Measurements from ENCODE around the gene NUDT1.
A peak's percentile ranks its signal among the peaks of the same experiment; 100 is the strongest.

The NUDT1 gene

DNA sequence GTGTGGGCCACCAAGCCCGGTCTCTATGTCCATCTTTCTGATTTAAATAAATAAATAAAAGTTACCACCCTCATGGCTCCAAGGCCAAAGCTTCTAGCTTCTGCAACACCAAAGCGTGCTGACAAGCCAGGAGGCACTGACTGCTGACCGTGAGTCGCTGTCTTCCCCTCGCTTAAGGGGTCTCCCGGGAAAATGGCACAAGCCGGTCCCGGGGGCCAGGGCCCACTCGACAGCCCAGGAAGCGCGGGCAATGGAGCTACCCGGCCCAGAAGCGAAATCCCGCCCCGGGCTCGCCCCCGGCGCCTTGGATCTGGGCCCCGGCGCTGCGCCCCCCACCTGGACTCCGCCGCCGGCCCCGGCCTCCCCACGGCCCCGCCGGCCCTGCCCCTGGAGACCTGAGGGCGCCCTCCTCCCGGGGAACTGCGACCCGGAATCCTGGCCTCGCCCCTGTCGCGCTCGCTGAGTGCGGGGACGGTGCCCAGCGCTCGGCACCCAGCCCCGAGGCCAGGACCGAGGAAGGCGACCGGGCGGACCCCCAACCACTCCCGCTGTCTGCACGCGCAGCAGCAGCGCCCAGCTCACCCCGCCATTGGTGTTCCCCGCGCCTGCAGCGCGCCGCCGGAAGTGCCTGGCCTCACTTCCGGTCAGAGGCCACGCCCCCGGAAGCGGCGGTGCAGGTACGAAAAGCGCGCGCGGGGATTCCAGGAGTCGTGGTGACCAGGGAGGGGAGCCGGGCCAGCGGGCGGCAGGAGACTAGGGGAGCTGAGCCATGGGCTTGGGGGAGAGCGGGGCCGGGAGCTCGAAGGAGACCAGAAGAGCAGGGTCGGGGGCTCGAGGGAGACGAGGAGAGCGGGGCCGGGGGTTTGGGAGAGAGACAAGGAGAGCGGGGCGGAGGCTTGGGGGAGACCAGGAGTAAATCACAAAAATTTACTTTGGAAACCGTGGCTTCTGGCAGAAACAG lies at the start of gene NUDT1, which contains the start of gene MRM2:
TSS of gene NUDT1 (plus strand) at position 647 of the 961 bp plus-strand sequence. CDS start 2,349 bp downstream, outside the sequence.
TSS of gene MRM2 (minus strand) at position 626 of the 961 bp plus-strand sequence. CDS start at position 590, 36 bp downstream.
- peak; percentile 78 for DNase-seq

DNA sequence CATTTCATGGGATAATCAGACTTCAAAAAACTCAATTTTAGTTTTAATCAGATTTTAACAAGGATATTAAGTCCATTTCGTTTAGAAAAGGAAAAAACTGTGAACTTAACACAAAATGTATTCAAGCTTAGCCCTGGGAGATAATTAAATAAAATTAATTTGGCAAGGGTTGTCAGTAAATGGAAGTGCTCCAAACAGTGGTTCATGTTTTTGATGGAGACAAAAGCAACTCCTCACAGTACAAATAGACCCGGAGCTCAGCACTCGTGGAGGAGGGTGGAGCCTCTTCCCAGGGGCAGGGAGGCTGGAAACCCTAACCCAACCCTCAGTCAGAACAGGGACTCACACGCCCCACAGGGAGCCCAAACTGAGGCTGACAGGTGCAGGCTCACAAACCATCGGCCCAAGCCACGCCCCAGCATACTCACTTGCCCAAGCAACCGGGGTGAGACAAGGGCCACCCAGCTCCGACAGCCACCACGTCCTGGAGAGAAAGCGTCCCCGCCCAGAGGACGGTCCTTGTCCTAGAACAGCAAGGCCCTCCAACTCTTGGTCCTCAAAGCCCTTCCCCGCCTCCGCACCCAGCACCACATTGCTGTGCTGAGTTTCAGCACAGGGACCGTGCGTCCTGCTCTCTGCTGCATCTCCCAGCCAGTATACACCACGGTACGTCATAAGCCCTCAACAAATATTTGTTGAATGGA lies 49.0 kb upstream of the NUDT1 start:
- DNase-seq, result no peak

DNA sequence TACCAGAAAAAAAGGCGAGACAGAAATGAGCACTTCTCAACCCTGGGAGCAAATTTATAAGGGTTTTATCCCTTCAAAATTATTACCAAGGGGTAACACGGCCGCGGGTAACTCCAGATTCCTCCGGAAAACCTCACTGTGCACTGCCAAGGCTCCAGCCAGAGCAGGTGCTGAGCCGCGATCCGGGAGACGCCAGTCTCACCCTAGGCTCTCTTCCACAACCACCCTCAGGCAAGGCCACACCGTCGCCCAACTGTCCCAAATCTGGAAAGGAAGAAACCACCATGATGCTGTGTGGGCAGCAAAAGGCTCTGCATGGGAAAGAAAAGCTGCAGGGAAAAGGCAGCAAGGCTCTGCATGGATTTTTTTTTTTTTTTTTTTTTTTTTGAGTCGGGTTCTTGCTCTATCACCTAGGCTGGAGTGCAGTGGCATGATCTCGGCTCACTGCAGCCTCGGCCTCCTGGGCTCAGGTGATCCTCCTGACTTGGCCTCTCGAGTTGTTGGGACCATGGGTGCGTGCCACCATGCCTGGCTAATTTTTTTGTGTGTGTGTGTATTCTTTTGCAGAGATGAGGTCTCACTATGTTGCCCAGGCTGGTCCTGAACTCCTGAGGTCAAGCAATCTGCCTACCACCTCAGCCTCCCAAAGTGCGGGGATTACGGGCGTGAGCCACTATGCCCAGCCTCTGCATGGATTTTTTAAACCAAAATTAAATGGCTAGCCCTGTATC lies 48.3 kb upstream of the NUDT1 start:
- no peak for DNase-seq

DNA sequence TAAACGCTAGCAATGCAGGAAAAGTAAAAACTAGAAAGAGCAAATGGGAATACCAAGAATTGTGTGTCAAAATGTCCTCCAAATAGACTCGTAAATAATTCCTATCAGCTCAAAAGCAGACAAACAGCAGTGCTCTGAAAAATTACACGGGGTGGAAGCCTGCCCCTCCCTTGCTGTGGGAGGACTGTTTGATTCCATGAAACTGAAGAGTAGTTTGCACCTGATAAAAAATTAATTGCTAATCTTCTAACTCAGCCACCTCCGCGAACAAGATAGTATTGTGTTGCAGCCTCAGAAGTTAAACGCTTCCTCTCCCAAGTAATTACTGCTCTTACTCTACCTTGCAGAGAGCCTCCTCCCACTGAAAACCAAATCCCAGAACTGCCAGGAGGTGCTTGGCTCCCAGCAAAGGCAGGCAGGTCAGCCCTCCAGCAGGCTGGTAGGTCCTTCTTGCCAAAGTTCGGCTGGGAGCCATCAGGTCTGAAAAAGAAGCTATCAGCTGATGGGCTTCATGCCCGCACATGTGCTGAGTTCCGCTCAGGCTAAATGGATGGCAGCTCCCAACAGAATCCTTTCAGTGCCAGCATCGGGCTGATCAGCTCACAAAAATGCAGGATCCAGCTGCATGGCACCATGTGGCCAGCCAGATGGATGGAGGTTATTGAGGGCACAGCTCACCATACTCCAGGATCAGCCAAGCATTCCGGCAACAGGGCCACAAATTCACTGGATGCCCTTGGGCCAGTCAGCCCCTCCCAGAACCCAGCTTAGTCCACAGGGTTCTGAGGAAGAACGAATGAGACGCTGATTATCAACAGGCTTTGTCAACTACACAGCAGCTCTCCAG lies 46.4 kb upstream of the NUDT1 start:
- no peak for DNase-seq

DNA sequence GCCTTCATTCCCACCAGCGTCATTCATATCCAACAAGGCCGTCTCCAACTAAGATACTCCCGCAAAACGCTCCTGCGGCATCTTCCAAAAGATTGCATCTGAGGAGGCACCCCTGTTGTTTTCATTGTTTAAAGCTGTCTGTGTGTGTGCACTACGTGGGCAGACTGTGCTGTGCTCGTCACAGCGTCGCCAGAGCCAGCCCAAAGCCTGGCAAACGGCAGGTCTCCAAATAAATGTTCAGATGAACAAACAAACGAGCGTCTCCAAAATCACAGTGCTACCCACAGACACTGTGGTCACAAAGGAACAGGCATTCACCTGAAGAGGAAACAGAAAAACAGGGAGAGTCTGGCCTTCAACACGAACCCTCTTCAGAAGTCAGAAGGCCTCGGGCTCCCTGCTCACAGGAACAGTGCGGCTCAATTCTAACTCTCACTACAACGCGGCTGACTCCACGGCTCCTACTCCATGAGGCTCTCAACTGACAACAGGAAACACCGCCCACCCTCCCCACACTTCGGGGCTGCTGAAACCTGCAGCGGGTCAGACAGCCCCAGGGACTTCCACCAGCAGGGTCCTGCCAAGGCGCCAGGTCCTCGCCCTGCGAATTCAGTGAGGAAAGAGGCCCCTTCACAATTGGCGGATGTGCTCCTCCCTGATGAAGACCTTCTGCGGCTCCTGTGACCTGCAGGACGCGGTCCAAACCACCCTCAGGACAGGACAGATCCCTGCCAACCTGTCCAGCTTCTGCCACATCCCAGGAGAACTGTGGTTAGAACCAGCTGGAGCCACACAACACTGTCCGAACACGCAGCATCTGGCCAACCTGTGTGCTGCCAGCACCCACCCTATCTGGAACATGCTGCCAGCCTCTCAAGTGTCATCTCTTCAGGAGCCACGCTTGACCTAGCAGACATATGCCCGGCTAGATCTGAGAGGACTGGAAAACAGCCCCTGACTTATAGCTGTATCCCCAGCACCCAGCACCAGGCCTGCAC lies 45.3 kb upstream of the NUDT1 start:
- no peak for DNase-seq

DNA sequence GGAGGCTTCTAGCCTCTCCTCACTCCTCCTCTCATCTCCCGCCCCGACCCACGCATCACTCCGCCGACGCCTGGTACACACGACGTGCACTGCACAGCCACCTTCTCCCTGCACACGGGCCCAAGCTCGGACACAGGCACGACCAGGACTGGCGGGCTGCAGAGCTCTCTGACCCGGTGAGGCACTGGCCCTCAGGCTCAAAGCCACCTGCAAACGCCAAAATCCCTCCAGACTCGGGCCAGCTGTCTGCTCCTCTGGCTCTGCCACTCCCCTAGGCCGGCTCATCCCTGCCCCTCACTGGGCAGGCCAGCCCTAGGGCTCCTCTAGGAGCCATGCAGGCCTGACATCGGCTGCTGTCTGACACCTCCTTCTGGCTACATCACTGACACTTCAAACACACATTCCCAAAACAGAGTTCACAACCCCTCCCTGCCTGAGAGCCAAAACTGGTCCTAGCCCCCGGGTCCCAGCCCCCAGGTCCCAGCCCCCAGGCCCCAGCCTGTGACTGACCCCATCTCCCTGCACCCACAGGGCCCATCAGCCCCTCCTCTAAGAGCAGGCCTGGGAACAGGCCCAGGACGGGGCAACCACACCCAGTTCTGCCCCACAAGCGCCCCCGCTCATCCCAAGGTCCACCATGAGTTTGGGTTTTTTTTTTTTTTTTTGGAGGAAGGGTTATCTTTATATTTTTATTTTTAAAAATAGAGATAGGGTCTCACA lies 44.4 kb upstream of the NUDT1 start:
- DNase-seq, result no peak

DNA sequence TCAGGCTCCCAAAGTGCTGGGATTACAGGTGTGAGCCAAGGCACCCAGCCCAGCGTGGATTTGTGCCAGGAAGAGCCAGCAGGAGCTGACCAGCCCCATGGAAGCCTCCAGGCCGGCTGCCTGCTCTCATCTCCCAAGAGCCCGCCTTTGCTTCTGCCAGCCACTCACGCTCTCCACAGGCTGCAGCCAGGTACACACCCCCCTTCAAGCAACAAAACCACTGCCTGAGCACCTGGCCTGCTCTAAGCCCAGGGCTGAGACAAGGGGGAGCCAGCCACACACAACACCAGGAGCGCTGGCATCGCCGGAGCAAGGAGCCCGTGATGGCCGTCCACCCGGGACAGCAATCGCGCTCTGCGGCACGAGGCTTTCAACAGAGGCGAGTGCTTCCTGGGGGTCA lies 43.8 kb upstream of the NUDT1 start:
- DNase-seq, result no peak

DNA sequence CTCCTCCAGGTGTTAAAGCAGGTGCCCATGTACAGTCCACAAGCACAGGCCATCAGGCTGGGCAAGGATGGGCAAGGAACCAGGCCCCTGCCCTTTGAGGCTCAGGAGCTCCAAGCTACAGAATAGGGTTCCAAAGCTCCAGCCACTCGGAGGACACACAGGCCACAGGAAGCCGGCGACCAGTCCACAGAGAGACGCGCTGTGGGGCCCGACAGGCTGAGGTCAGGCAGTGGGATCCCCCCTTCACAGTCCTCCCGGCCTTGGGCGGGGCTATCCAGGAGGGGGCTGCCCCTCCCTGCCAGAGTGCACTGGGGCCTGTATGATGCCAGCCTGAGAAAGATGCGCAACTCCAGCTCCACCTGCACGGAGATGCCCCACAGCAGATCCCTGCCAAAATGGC lies 43.3 kb upstream of the NUDT1 start:
- DNase-seq, result no peak

DNA sequence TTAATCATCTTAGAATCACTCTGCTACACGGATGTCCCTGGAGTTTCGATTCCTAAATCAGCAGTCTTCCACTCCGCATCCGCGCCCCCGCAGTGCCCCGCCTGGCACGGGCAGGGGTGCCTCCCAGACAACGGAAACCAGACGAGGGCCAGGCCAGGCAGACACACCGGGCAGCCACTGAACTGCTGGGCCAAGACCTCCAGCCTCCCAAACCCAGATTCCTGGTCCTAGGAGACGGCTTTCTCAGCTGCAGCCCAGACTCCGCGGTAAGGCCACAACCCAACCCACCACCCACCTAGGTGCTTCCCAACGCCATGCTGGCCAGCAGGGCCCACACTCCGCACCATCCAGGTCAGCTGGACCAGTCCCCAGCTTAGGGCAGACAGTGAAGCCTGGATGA lies 42.5 kb upstream of the NUDT1 start:
- DNase-seq, result no peak

DNA sequence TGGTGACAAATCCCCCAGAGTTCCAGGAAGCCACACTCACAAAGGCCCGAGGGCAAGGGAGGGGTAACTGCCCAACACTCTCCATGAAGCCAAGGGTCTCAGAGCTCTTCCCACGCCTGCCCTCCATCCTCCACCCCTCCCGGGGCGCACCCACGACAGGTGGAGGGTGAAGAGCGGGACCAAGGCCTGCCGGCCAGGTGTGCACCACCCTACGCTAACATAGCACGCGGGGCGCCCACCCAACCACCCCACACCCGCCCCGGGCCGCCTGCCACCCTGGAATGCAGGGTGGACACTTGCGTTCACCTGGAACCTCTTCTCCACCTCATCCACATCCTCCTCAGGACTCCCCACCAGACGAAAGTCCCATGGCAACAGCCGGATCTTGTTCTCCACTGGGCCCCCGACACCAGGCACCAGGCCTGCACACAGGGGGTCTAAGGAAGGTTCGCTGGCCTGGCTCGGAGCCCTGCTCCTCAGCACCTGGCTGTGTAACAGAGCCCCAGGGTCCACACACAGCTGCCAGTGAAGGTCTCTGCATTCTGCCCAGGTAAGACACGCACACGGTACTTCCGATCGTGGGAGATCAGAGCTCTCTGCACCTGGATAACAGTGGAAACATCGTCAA lies 42.0 kb upstream of the NUDT1 start:
- DNase-seq, result no peak

DNA sequence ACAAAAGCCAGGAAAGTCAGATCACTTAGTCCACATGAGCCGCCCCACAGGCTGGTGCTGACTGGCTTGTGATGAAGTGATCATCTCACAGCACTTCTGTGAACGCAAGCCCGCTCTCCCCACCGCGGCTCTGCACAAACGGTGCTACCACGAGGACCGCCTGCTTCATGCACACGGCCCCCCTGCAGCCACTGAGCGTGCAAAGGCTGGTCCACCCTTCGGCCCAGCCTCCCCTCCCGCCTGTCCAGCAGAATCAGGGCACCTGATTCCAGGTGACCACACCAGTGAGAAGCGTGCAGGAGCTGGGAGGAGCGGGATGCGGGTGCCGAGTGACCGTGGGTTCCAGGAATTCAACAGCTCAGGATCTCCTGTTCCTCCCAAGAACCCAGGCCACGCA lies 41.4 kb upstream of the NUDT1 start:
- no peak for DNase-seq

DNA sequence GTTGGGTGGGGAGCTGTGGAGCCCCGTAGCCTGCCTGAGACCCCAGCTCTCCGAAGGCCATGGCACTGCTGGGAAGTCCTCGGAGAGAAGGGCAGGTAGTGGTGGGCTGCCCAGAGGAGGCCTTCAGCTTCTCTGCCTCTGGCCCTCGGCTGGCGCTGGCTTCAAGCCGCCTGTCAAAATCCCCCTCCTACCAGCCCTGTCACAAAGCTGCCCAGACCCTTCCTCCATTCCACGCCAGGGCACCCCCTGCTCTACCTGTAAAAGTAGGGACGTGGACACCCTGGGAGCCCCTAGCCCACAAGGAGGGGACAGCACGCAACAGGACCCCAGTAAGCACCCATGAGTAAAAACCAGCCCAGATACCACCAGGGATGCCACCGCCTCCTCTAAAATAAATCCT lies 40.9 kb upstream of the NUDT1 start:
- DNase-seq, result no peak

DNA sequence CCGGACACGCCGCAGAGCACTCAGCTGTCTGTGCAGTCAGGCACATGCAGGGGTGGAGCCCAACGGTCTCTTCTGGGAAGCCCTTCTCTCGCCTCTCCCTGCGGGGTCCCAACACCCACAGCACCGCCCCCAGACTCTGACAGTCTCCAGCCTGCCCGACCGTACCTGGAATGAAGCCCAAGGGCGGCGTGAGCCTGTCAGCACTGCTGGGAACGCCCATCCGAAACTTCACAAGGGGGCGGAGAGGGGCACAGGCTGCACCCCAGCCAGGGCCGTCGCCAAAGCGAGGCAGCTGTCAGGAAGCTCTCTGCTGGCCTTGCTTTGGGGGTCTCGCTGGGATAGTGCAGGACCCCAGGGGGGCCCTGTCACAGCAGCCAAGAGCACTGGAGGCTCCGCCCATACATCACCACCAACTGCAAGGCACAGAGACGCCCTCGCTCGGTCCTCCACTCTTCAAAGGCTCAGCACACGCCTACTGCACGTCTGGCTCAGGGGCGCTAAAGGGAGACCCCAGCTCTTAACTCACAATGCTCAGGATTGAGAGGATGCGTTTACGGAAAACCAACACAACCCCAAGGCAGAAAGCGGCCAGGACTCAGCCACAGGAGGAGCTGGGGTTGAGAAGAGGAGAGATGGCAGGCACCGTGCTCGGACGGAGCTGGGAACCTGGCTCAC lies 40.2 kb upstream of the NUDT1 start:
- no peak for DNase-seq

DNA sequence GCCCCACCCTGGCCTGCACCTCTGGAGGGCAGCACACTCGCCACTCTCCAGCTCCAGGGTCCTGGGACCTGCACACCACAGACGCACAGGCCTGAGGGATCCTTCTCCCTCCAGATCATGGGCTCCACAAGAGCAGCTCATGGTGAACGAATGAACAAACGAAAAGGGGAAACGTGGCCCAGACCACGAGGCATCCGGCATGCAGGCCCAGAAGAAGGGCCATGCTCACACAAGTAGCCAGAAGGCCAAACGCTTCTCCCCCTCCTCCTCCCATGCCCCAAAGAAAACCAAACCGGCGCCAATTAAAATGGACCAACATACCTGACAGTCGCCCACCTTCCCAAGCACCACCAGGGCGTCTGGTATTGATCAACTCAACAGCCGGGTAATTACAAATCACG lies 39.7 kb upstream of the NUDT1 start:
- DNase-seq, result no peak

DNA sequence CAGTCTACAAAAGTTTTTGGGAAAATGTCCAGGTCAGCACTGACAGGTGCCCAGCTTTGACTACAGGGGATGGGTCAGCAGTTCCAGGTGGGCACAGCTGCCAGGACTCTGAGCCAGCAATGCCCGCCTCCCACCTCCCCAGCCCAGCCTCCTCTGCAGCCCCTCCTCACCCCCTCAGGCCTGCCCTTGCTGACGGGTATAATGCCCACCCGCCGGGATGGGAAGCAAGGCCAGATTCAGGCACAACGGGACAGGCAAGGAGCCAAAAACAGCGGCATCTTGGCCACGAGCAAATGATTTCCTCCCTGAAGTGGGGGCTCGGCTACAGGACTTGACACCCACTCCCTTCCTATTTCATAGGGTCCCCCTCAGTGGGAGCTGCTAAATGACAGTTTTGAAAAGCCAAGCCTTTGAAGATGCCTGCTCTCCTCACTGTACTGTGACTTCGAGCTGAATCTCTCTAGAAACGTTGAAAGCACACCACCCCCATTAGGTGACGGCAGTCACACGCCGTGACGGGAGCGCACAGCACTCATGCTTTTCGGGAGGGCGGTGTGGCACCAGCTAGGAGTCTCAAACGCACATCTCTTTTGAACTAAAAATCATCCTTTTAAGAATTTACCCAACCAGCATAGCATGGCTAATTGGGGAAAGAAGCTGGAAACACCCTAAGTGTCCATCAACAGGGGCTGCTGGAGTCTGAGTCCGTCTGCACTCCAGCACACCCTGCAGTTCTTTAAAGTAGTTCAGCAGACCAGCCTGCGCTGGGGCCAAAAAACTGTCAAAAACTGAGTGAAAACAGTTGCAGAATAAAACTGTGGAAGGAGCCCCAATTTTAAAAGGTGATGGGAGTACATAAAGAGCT lies 38.9 kb upstream of the NUDT1 start:
- DNase-seq, result no peak

DNA sequence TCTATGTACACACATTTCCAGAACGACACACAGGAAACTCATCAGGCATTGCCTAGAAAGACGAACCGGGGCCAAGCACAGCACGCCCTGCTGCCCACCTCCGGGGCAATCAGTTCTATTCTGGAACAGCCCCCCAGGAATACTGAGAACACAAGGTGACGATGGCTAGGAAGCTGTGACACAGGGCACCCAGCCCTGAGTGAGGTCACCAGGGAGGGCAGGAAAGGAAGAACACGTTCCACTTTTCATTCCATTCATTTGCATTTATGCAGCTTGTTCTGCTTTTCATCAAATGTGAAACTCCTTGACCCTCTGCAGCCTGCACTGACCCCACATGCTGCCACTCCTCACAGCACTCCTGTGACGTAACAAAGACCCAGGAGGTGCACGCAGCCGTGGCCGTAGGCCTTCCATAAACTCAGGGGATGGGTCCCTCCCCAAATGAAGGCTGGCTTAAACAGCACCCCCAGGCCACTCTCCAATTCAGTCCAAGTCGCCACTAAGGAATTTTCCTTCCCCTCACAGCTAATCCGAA lies 38.2 kb upstream of the NUDT1 start:
- DNase-seq, result no peak

DNA sequence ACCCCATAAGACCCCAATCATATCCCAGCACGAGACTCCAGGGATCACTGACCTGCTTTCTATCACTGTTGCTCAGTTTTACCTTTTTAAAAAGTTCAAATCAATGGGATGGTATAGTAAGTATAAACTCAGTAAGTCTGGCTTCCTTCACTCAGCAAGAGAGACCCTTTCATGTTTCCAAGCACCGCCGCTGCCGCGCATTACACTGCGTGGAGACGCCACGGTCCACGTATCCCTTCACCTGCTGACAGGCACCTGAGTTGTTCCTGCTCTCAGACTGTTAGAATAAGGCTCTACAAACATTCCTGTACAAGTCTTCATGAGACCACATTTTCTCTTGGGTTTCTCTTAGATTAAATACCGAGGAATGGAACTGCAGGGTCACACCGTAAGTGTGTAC lies 37.6 kb upstream of the NUDT1 start:
- DNase-seq, result no peak

Measured in stimulated activated CD4-positive, alpha-beta T cell treated with anti-CD3 and anti-CD28 coated beads, Interleukin-12 subunit alpha, Interleukin-12 subunit beta, amount 100 ng/mL, for 4 hours (primary cell).